Measurements from ENCODE around the gene UBXN1. TPM values are rescaled to one million over a fixed set of nuclear protein-coding genes. Genes with fewer than 3 reads are reported as not detected.

Gene UBXN1
- total RNA-seq, 1 experiment from 2014 or later: 118 TPM

- Histone ChIP-seq H2AFZ (ENCODE audit: low read length) (no peak overlapping the region), H3K27ac (ENCODE audit: insufficient read length, low read depth, low read length) (no peak overlapping the region), H4K5ac (ENCODE audit: insufficient read length, low read depth, low read length) (no peak overlapping the region), H3K56ac (ENCODE audit: insufficient read length, low read depth, low read length) (no peak overlapping the region), H2BK20ac (ENCODE audit: low read depth, low read length, poor library complexity, severe bottlenecking) (no peak overlapping the region), H3K4ac (ENCODE audit: low read depth, low read length) (no peak overlapping the region), H2BK12ac (ENCODE audit: insufficient read length, low read depth, low read length) (no peak overlapping the region), H4K8ac (replicated peaks; ENCODE audit: insufficient read length, low read depth, low read length) (no peak overlapping the region), H2BK5ac (ENCODE audit: insufficient read length, low read length) (no peak overlapping the region), H3K4me1 (ENCODE audit: insufficient read depth, low read length) (peaks cover 3% of the 10 kb centered on the region; the same call in 1 of the 2 replicates), H4K20me1 (ENCODE audit: control insufficient read depth, insufficient read depth, insufficient read length) (no peaks in the 10 kb centered on the region), H3K4me2 (ENCODE audit: insufficient read depth, insufficient read length, low read length) (no peak overlapping the region), H3K14ac (ENCODE audit: insufficient read depth, low read length) (no peak overlapping the region), H2BK120ac (ENCODE audit: low read depth, low read length, poor library complexity, severe bottlenecking) (no peak overlapping the region), H3K79me1 (ENCODE audit: insufficient read depth, low read depth, low read length, poor library complexity, severe bottlenecking) (no peaks in the 10 kb centered on the region), H3K27me3 (ENCODE audit: insufficient read depth, low read length) (no peaks in the 10 kb centered on the region), H4K91ac (ENCODE audit: insufficient read length, low read depth, low read length) (no peak overlapping the region), H2BK15ac (ENCODE audit: low read depth, low read length) (no peak overlapping the region), H2AK5ac (ENCODE audit: insufficient read length, low read length) (no peak overlapping the region), H3K23ac (ENCODE audit: insufficient read length, low read depth, low read length) (no peak overlapping the region), H3K18ac (ENCODE audit: insufficient read length, low read depth, low read length) (no peak overlapping the region), H3K9me3 (ENCODE audit: control insufficient read depth, low read depth, low read length) (no peaks in the 10 kb centered on the region), H3K9ac (ENCODE audit: extremely low read depth, insufficient read length, low read length) (no peak overlapping the region), H3K79me2 (ENCODE audit: insufficient read depth, low read length) (peaks cover 12% of the 10 kb centered on the region; the same call in 1 of the 2 replicates), H3T11ph (ENCODE audit: low read length) (no peak overlapping the region), H3K23me2 (ENCODE audit: insufficient read length, low read depth, low read length, poor library complexity, severe bottlenecking) (peaks cover 9% of the 10 kb centered on the region)
- no peak for DNase-seq
- Mint-ChIP-seq H3K36me3 (ENCODE audit: insufficient read depth in 1 of 3, low read depth in 3 of 3) (peaks cover 14 to 38% (median 24%) of the 10 kb centered on the region in 3 experiments), H3K4me3 (peak overlapping the region in 1 of 2 experiments; percentile 55; a peak in 2 of 5 replicates), H3K27ac (no peak overlapping the region), H3K9me3 (no peaks in the 10 kb centered on the region), H3K4me1 (peaks cover 12 to 14% of the 10 kb centered on the region in 2 experiments), H3K27me3 (ENCODE audit: low read depth) (no peaks in the 10 kb centered on the region)
- TF ChIP-seq CTCF (conservative IDR thresholded peaks at IDR 0.05): no peak
- no CpG with 5 or more reads among the region's 24 CpGs for WGBS (ENCODE audit: extremely low coverage, insufficient read length, low lambda C conversion rate)
Measured at GRCh38 chr11:62648185-62648966, 30.5 kb downstream of the UBXN1 start.
